Raji (cell line): ENCODE measurements around the gene BIRC3.
A peak's percentile ranks its signal among the peaks of the same experiment; 100 is the strongest.

Experiments used
- POLR2A ChIP-seq: IDR thresholded peaks from 2 replicates; pipeline ENCODE4 v1.6.1; 2011; ENCODE audit warnings: low read depth, low read length, control low read depth; ENCODE audit not compliant: insufficient read depth

Gene BIRC3

DNA sequence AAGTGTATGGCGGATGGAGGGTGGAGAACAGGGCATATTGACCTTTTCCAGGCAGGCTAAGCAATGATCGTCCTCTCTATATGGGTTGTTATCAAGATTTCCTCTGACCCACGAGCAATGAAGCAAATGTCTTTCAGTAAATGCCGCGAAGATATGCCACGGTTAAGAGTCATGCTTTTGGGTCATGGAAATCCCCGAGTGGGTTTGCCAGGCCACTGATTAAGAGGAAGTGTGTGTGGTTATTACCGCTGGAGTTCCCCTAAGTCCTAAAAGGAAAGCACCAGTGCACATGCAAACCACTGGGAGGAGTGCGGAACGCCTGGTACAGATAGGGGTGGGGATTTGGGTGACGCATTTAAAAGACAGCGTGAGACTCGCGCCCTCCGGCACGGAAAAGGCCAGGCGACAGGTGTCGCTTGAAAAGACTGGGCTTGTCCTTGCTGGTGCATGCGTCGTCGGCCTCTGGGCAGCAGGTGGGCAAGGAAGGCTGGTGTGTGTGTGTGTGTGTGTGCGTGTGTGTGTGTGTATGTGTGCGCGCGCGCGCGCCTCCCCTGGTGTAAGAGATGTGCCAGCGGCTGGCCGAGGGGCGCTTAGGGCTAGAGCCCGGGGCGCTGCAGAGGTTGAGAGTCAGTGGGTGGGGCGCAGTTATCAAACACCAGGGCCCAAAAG, at the start of gene BIRC3:
Gene BIRC3, plus strand, starts transcription at position 386 of the 669 bp plus-strand sequence. CDS start 7,026 bp downstream, outside the sequence.
- peak; percentile 100 for TF ChIP-seq POLR2A

DNA sequence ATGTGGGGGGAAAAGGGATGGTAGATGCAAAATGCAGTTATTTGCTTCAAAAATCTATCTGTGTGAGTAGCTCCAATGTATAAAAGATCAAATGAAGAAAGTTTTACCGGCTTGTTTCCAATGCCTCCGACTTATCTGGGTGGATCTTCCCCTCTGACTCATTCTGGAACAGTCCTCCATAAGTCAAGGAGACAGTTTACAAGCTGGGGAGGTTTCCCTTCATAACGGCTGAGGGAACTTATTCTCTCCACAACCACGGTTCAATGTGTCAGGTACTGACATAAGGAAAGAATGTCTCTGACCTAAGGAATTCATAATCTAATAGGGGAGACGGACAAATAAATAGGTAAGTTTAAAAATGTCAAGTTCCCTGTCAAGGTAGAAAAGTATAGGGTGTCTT, 49.7 kb upstream of the BIRC3 start:
- no peak for TF ChIP-seq POLR2A

DNA sequence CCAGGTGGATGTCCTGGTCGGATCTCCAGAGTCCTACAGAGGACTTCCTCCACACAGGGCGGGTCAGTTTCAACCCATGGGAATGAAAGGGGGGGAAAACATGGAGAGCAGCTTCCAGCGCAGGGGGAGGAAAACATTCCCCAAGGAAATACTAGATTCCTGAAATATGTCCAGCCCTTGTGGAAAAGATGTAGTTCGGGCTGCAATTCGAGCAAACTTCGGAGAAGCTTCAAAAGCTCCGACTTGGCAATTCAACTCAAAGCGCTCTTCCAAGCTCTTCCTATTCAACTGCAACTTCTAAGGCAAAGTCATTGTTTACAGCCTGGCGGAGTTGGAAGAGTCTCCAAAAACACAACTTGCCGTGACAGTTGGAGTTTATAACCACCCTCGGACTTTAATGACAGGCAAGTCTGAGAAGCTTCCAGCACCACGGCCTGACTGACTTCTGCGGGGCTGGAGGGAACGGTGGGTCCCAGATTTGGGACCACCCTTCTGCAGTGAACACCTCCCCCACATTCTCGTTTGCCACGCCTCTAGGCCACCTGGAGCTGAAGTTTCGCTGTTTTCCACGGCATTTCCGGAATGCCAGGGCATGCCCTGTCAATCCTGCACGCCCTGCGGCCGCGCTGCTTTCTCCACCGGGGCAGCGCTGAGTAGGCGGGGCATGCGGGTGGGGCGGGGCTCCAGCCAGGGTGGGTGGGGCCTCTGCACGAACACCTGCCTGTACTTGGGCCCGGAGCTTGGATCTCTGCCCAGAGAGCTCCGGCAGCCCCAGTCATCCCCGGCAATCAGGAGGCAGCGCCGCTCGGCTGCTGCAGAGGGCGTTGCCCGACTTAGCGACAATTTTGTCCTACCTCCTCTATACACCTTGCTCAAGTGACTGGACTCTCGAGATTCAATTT, 49.0 kb upstream of the BIRC3 start:
- TF ChIP-seq POLR2A = no peak

DNA sequence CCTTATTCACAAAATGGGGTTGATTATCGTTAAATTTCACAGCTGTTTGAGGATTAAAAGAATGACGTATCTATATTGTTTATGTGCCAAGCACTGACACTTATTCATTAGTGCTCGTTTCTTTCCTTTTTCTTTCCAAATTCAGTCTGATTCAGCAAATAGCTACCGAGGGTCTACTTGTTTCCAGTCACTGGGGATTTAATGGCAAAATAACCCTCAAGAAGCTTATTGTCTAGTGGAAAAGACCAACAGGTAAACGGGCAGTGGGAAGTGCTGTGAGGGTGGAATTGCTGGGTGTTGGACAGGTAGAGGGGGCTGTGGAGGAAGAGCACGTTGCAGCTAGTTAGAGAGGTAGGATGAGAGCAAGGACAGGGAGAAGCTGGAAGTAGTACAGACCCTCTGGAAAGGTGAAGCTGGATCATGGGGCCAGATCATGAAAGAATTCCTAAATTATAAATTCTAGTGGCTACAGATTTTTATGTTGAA, 48.3 kb upstream of the BIRC3 start:
- TF ChIP-seq POLR2A = no peak

DNA sequence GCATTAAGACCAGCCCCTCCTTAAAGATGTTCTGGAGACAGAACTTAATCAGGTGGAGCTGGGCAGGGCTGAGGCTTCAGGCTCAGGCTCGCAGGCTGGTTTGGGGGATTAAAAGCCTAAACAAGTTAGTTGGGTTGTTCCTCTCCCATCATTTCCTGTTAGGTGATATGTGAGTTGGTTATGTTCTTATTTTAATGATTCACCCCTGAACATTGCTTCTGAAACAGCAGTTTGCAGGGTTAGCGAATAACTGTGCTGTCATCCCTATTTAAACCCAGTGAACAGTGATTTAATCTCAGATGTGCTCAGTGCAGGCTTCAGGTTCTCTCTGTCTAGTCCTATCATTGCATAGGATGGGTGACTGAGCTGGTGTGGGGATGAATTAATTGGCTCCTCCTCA, 47.4 kb upstream of the BIRC3 start:
- TF ChIP-seq POLR2A = no peak

DNA sequence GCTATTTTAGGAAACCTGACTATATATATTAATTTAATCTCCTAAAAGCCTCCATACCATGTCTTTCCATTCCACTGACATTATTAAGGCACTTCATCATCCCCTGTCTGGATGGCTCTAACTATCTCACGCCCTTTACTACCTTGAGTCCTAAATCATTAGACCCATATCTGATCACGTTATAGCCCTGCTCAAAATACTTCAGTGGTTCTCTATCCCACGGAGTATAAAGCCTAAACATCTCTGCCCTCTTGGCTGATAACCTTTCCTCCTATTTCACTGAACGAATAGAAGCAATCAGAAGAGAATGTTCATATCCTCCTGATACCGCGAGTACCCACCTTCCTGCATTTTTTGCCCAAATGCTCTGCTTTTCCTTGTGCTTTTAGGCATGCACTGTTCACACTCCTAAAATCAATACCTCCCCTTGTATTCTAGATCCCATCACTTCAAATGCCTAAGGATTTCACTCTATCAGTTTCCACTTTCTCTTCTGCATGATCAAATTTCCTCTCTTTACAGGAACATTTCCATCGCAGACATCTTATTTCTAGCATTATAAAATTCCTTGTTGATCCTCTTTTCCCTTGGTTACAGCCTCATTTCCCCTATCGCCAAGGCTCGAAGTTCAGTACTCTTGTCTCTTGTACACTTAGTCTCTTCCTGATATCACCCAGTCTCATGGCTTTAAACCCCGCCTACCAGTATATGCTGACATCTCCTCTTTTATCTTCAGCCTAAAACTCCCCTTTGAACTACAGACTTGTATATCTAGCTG, 45.0 kb upstream of the BIRC3 start:
- TF ChIP-seq POLR2A = no peak

DNA sequence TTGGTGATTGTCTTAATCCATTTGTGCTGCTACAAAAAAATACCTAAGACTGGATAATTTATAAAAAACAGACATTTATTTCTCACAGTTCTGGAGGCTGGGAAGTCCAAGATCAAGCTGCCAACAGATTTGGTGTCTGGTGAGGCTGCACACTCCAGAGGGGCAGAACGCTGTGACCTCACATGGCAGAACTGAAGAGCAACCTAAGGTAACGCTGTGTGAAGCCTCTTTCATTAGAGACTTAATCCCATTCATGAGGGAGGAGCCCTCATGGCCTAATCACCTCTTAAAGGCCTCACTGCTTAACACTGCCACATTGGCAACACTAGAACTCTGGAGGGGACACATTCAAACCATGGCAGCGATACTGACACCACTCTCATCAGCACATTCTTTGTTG, 42.7 kb upstream of the BIRC3 start:
- no peak for TF ChIP-seq POLR2A

DNA sequence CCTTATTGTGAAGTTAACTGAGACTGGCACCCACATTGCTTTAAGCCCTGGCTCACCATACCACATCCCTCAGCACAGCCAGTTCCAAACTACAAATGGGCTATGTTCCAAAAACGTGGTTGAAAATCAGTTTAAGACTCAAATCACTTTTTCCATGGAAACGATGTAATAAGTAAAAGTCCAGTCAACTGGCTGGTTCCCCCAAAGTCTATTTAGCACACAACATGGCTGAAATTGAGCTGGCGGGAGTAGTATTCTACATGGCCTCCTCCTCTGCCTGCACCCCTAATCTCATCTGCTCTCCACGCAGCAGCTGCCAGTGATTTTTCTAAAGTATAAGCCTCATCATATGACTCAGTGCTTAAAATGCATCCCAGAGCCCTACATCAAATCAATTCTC, 40.9 kb upstream of the BIRC3 start:
- TF ChIP-seq POLR2A = no peak

DNA sequence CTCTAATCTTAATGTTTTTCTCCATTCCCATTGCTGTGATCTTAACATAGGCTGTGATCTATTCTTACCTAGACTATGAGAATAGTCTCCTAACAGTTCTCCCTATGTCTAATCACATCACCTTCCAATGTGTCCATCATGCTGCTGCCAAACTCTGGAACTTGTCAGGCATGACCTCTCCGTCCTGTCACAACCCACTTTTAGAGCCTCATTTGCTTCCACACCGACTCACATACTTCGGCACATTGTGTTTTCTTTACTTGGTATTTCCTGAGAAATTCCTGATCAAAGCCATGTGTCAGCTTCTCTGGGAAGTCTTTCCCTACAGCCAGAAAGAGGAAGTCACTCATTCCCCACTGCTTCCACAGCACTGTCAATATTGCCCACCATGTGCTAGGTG, 40.5 kb upstream of the BIRC3 start:
- TF ChIP-seq POLR2A = no peak

DNA sequence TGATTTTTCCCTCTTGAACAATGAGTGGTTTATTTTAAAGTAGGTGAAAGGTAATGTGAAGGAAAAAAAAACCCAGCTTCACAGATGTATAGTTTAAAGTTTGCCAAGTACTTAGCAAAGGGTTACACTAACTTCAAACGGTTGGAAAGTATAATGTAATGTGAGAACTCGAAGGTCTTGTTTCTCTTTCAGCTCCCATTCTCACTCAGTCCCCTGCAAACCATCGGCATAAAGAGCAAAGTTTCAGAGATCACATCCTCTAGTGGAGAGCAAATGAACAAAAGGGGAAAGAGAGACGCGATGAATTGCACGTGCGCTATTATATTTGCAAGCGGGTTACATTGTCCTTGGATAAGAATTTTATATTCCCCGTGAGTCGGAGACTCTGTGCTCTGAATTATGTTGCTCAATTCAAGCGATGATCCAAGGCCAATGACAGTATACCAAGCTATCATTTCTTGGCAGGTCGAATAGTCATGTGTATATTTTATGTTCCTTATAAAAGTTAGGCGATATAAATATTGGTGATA, 37.6 kb upstream of the BIRC3 start:
- TF ChIP-seq POLR2A = no peak

DNA sequence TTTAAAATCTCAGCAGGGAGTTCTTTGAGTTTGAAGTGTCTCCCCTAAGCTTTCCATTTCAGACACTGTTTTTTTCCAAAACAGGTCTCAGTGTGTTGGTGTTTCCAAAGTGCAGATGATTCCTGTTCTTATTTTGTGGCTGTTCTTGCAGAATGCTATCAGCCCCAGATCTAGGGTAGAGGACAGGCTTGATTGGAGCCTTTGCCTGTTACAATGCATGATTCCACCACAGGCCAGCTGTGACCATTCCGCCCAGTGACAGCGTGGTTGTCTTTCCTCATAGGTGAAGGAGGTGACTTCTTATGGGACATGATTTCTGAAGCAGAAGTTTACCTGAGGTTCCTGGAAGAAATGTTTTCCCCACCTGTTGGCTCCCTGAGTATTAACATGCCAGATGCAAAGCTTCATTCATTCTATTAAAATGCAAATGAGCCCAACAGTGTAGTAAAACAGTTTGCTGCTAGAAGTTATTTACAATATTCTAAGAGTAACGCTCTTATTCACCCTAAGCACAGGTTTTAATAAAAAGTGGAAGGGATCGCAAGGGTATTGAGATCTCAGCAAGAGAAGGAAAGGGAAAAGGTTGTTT, 36.9 kb upstream of the BIRC3 start:
- no peak for TF ChIP-seq POLR2A

DNA sequence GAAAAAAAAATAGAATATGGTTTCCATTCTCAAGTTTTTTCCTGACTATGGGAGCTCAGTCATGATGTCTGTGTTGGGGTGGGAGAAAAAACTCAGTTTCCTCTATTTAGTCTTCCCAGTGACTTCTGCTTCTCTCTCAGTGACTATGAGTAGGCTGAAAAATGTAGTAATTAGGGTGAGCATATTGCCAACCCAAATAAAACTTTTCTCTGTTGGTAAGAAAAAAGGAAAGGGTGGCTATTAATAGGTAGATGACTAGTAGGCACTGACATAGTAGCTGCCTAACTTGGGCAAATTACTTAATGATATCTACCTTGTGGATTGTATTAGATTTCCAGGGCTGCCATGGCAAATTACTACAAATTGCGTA, 34.2 kb upstream of the BIRC3 start:
- TF ChIP-seq POLR2A = no peak

DNA sequence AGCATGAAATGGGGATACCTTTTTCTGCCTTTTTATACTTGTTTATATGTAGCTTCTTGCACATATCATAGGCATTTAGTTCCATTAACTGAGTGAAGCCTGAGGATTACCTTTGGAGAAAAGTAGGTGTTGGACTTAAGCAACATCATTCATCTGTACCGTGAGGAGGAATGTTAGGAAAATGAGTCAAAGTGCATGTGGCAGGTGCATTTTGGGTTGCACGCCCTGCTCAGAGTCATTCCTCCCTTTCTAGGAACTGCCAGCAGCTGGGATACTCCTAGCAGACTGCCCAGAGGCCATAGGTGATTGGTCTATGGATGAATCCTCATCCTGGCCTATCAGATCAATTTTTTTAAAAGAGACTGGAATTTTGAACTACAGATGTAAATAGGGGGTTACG, 33.3 kb upstream of the BIRC3 start:
- TF ChIP-seq POLR2A = no peak

DNA sequence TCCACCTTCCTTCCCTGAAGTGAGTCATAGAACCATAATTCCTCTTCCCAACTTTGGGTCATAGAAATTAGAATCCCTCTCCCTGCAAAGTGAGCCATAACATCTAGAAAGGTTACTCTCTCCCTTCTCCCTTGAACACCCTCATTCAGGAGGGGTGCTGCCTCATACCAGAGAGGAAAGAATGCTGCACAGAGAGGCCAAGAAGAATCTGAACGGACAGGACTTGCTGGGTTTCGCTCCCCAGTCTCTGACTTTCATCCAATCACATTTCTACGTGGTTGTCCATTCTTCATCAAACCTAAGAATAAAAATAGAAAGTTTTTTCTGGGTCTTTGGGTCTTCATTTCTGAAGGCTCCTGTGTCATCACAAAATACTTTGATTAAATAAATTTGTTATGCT, 31.0 kb upstream of the BIRC3 start:
- TF ChIP-seq POLR2A = no peak
